HepG2 (cell line): Measurements from ENCODE around the gene ALDH1A1. TPM values are rescaled to one million over a fixed set of nuclear protein-coding genes. Genes with fewer than 3 reads are reported as not detected.
A peak's percentile ranks its signal among the peaks of the same experiment; 100 is the strongest.

ENCODE experiments used
- ATF2 ChIP-seq: sonication (generic); formaldehyde crosslinking; IDR thresholded peaks from 2 replicates; pipeline ENCODE4 v1.4.0; 2020; ENCODE audit warnings: missing genetic modification reagents
- HNF1B ChIP-seq: sonication (generic); formaldehyde crosslinking; IDR thresholded peaks from 2 replicates; pipeline ENCODE4 v1.5.1; 2020; ENCODE audit warnings: mild to moderate bottlenecking, moderate library complexity, missing genetic modification reagents
- MIER3 ChIP-seq: IDR thresholded peaks from 2 replicates; pipeline ENCODE4 v1.6.1; 2016; ENCODE audit warnings: missing compliant biosample characterization, borderline replicate concordance
- POLR2A ChIP-seq, 2 experiments: IDR thresholded peaks; 2 replicates each; pipeline ENCODE4 v1.6.1; 2011; ENCODE audit warnings: low read depth in 2 of 2, low read length in 2 of 2, mild to moderate bottlenecking in 1 of 2, moderate library complexity in 1 of 2; ENCODE audit not compliant: insufficient read depth in 1 of 2
- RERE ChIP-seq: IDR thresholded peaks from 2 replicates; pipeline ENCODE4 v1.6.1; 2016; ENCODE audit warnings: low read depth, missing genetic modification reagents, missing compliant biosample characterization
- SMYD3 ChIP-seq: sonication (generic); formaldehyde crosslinking; IDR thresholded peaks from 2 replicates; pipeline ENCODE4 v1.8.1; 2023; ENCODE audit warnings: mild to moderate bottlenecking, missing genetic modification reagents
- TFDP1 ChIP-seq: IDR thresholded peaks from 2 replicates; pipeline ENCODE4 v1.6.1; 2016; ENCODE audit warnings: missing compliant biosample characterization, missing genetic modification reagents, borderline replicate concordance
- TOE1 ChIP-seq: sonication (generic); formaldehyde crosslinking; IDR thresholded peaks from 2 replicates; pipeline ENCODE4 v1.4.0; 2020; ENCODE audit warnings: mild to moderate bottlenecking, missing genetic modification reagents
- XBP1 ChIP-seq: sonication (generic); formaldehyde crosslinking; IDR thresholded peaks from 2 replicates; pipeline ENCODE4 v1.5.0; 2020; ENCODE audit warnings: missing genetic modification reagents
- ZEB1 ChIP-seq: IDR thresholded peaks from 2 replicates; pipeline ENCODE4 v1.6.1; 2012; ENCODE audit warnings: mild to moderate bottlenecking, low read depth, inconsistent platforms; ENCODE audit not compliant: insufficient replicate concordance
- ZFP1 ChIP-seq: IDR thresholded peaks from 2 replicates; pipeline ENCODE4 v1.6.1; 2016
- ZHX1 ChIP-seq: sonication (generic); formaldehyde crosslinking; IDR thresholded peaks from 2 replicates; pipeline ENCODE4 v1.8.1; 2022; ENCODE audit warnings: low read depth, mild to moderate bottlenecking, missing genetic modification reagents
- ZNF235 ChIP-seq: sonication (generic); formaldehyde crosslinking; IDR thresholded peaks from 2 replicates; pipeline ENCODE4 v1.8.1; 2023; ENCODE audit warnings: mild to moderate bottlenecking, missing genetic modification reagents, borderline replicate concordance
- ZNF350 ChIP-seq: sonication (generic); formaldehyde crosslinking; IDR thresholded peaks from 2 replicates; pipeline ENCODE4 v1.4.0; 2020; ENCODE audit warnings: mild to moderate bottlenecking, low read depth, missing genetic modification reagents, borderline replicate concordance
- ZNF44 ChIP-seq: sonication (generic); formaldehyde crosslinking; IDR thresholded peaks from 2 replicates; pipeline ENCODE4 v1.5.1; 2020; ENCODE audit warnings: mild to moderate bottlenecking, missing genetic modification reagents
- polyA plus RNA-seq, 8 experiments: library from polyadenylated mRNA; depleted of rRNA in 3 of 8; stranded (reverse) in 7 of 8; unstranded in 1 of 8; fragments of >200 nt; fragmentation: Illumina TruSeq in 4 of 8; extraction: Trizol in 4 of 8; gene quantifications; 2 replicates each; pipeline versions ENCODE4 v1.2.1 to v1.2.3, GENCODE V29; 2011 to 2016; ENCODE audit warnings: low read depth in 4 of 8, missing spikeins in 1 of 8, mixed read lengths in 1 of 8; ENCODE audit not compliant: insufficient read depth in 1 of 8
- total RNA-seq, 5 experiments: library from RNA; depleted of rRNA; stranded (reverse); fragments of >200 nt; fragmentation: Illumina TruSeq; extraction: Trizol; gene quantifications; 2 replicates each; pipeline ENCODE4 v1.2.3, GENCODE V29; 2016; ENCODE audit warnings: low read depth in 1 of 5

The ALDH1A1 gene
- total and polyA plus RNA-seq, 2 of the 13 experiments (the other 11 are each of a cell fraction or from before 2014, with no cell fraction given), result 88.2 to 439 TPM

- TF ChIP-seq ZHX1 (CRISPR knock-in tag), result peak; percentile 75; the same call in 1 of the 2 replicates
- TF ChIP-seq RERE (CRISPR knock-in tag), result peak; percentile 63; the same call in 1 of the 2 replicates
- TF ChIP-seq ZNF235 (CRISPR knock-in tag), result no peak
- TF ChIP-seq TFDP1 (CRISPR knock-in tag), result no peak
- TF ChIP-seq ZNF350 (CRISPR knock-in tag), result peak; percentile 49; the same call in 1 of the 2 replicates
- TF ChIP-seq ZFP1 (CRISPR knock-in tag), result no peak
- TF ChIP-seq ZEB1, result no peak
- TF ChIP-seq HNF1B, result peak; percentile 77; the same call in 1 of the 2 replicates
- TF ChIP-seq SMYD3, result no peak
- peak; percentile 46; the same call in 1 of the 2 replicates for TF ChIP-seq TOE1
- no peak for TF ChIP-seq ZNF44
- TF ChIP-seq ATF2 (CRISPR knock-in tag), result peak; percentile 77; the same call in 1 of the 2 replicates
- TF ChIP-seq MIER3, result 0 out of 2 replicates have a peak, but pooled peaks have one; percentile 54
- peak; percentile 51 to 55; a peak in 2 of 4 replicates for TF ChIP-seq POLR2A (IDR thresholded peaks at IDR 0.05; ENCODE audit: insufficient read depth in 1 of 2, low read depth in 2 of 2, low read length in 2 of 2)
- TF ChIP-seq XBP1 (CRISPR knock-in tag), result no peak
These were observed 44.6 kb upstream of the ALDH1A1 start (continued) for GRCh38 chr9:72997387-72997995.
